Measurements from ENCODE around the gene ADAMTS17.

The ADAMTS17 gene

DNA sequence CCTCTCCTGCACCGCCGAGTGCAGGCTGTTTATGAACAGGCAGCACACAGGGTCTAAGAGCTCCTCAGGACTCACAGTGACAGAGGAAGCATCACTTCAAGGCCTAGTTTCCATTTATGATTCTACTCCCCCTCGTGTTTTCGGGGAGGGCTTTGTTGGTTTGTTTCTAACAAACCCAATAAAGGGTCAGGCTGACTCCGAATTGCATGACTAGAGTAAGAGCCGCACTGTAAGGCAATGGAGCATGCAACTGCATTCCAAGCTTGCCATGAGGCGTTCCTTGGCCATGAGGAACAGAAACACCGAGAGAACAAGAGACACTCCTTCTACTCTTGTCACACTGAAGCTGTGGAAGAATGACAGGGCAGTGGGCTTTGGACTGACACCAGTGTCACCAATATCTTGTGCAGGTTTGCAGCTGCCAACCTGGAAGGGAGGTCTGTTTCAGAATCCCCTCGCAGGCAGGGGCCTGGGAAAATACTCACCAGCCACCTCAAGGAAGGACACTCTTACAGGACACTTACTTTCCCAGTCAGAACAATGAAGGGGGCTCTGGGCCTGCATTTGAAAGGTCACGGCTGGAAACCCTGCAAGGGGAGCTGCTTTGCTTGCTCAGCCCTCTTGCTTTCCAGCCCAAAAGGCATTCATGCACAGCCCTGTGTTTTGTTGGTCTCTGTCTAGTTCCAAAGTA lies 96.8 kb downstream of the ADAMTS17 start:
- TF ChIP-seq EP300 (IDR thresholded peaks at IDR 0.05; ENCODE audit: borderline replicate concordance), result no peak
- TF ChIP-seq, protein P1, sequence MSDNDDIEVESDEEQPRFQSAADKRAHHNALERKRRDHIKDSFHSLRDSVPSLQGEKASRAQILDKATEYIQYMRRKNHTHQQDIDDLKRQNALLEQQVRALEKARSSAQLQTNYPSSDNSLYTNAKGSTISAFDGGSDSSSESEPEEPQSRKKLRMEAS (IDR thresholded peaks at IDR 0.05), result peak; percentile 74
- peak; percentile 66 for TF ChIP-seq TEAD4 (IDR thresholded peaks at IDR 0.05)

DNA sequence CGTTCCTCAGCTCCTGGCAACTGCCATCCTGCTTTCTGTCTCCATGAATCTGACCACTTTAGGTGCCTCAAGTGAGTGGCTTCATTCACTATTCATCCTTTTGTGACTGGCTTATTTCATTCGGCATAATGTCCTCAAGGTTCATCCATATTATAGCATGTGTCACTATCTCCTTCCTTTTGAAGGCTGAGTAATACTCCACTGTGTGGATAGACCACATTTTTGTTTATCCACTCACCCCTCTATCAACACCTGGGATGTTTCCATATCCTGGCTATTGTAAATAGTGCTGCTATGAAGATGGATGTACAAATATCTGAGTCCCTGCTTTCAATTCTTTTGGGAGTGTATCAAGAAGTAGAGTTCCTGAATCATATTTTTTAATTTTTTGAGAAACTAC lies 98.8 kb downstream of the ADAMTS17 start:
- no peak for TF ChIP-seq CEBPB (IDR thresholded peaks at IDR 0.05)
- TF ChIP-seq RAD21 (IDR thresholded peaks at IDR 0.05; ENCODE audit: low read depth), result no peak
- no peak for TF ChIP-seq YY1 (IDR thresholded peaks at IDR 0.05; ENCODE audit: low read depth)
- TF ChIP-seq NFIC (IDR thresholded peaks at IDR 0.05), result no peak
- TF ChIP-seq, protein P1 (IDR thresholded peaks at IDR 0.05), result no peak

DNA sequence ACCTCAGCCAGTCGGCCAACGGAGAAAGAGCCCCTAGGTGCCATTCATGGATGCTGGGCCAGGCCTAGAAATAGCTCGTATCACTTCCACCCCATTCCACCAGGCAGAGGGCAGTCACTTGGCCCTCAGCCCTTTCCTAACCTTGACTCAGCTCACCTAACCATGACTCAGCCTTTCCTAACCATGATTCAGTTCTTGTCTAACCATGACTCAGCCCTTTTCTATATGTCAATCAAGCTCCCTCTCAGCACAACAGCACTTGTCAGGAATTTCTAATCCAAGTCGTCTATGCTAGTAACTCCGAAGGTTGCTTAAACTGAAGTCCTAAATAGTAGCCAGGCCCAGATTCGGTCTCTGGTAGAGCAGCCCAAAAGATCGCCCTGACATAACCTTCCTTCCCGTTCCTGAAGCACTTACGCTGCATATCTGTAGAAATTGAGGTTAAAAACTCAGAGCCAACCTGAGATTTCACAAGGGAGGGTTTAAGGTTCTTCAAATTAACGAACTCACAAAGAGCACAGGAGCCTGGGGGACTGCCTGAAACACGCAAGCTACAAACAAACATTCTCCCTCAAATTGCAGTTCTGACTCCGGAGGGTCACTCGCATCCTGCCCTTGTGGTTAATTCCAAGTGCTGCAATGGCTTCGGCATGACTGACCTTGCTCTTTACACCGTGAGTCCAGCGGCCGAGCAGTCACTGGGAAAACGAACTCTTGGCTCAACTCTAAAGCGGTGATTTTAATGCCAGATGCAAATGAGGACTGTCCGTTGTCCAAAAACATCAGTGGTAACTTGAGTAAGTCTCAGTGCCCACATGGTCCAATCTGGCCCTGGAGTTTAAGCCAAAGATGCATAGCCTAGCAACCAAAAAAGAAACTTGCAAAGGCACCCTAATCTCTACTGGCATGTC lies 99.9 kb downstream of the ADAMTS17 start:
- TF ChIP-seq RAD21 (IDR thresholded peaks at IDR 0.05; ENCODE audit: low read depth) (no peak), NFIC (IDR thresholded peaks at IDR 0.05) (peak; percentile 63), EP300 (IDR thresholded peaks at IDR 0.05; ENCODE audit: borderline replicate concordance) (peak; percentile 22; the same call in 1 of the 2 replicates), EGR1 (IDR thresholded peaks at IDR 0.05) (no peak), CEBPB (IDR thresholded peaks at IDR 0.05) (peak; percentile 22; the same call in 1 of the 2 replicates), YY1 (IDR thresholded peaks at IDR 0.05; ENCODE audit: low read depth) (no peak)

DNA sequence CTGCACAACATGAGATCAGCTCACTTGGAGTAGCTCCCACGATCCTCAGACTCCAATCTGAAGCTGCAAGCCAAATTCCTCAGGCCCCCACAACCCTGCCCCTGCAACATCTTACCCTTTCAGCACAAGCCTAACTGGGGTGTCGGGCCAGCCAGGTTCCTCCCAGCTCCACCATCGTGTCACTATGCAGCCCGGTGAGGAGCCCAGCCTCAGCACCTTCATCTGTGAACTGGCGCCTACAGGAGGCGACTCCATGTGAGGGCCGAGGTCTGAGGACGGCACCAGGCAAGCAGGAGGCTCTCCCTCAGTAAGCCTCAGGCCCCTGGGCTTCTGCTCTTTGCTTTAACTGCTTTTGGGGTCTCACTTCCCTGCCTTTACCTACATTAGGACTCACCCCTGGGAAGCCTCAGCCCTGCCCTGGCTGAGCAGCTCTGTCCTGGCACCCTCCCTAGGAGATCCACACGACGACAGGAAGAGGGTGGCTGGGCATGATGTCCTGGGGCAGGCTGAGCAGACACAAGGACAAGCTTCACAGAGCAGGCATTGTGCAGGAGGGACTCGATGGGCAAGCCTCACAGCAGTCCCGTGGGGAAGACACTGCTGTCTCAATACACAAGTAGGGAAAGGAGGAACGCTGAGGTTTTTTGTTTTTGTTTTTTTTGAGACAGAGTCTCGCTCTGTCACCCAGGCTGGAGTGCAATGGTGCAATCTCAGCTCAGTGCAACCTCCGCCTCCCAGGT lies 104.6 kb downstream of the ADAMTS17 start:
- TF ChIP-seq CEBPB (IDR thresholded peaks at IDR 0.05), result no peak
- TF ChIP-seq YY1 (IDR thresholded peaks at IDR 0.05; ENCODE audit: low read depth), result no peak
- TF ChIP-seq TCF12 (IDR thresholded peaks at IDR 0.05; ENCODE audit: low read depth), result no peak
- no peak for TF ChIP-seq TEAD4 (IDR thresholded peaks at IDR 0.05)
- TF ChIP-seq TAF1 (IDR thresholded peaks at IDR 0.05; ENCODE audit: low read depth), result no peak
- TF ChIP-seq, protein P2, sequence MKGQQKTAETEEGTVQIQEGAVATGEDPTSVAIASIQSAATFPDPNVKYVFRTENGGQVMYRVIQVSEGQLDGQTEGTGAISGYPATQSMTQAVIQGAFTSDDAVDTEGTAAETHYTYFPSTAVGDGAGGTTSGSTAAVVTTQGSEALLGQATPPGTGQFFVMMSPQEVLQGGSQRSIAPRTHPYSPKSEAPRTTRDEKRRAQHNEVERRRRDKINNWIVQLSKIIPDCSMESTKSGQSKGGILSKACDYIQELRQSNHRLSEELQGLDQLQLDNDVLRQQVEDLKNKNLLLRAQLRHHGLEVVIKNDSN (IDR thresholded peaks at IDR 0.05), result no peak
- TF ChIP-seq, protein P1 (IDR thresholded peaks at IDR 0.05), result no peak
- TF ChIP-seq FOXM1 (IDR thresholded peaks at IDR 0.05; ENCODE audit: borderline replicate concordance, low read depth), result no peak
- TF ChIP-seq CREB1 (IDR thresholded peaks at IDR 0.05; ENCODE audit: low read depth), result no peak
- TF ChIP-seq, protein P3, sequence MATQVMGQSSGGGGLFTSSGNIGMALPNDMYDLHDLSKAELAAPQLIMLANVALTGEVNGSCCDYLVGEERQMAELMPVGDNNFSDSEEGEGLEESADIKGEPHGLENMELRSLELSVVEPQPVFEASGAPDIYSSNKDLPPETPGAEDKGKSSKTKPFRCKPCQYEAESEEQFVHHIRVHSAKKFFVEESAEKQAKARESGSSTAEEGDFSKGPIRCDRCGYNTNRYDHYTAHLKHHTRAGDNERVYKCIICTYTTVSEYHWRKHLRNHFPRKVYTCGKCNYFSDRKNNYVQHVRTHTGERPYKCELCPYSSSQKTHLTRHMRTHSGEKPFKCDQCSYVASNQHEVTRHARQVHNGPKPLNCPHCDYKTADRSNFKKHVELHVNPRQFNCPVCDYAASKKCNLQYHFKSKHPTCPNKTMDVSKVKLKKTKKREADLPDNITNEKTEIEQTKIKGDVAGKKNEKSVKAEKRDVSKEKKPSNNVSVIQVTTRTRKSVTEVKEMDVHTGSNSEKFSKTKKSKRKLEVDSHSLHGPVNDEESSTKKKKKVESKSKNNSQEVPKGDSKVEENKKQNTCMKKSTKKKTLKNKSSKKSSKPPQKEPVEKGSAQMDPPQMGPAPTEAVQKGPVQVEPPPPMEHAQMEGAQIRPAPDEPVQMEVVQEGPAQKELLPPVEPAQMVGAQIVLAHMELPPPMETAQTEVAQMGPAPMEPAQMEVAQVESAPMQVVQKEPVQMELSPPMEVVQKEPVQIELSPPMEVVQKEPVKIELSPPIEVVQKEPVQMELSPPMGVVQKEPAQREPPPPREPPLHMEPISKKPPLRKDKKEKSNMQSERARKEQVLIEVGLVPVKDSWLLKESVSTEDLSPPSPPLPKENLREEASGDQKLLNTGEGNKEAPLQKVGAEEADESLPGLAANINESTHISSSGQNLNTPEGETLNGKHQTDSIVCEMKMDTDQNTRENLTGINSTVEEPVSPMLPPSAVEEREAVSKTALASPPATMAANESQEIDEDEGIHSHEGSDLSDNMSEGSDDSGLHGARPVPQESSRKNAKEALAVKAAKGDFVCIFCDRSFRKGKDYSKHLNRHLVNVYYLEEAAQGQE (IDR thresholded peaks at IDR 0.05; ENCODE audit: low read depth), result no peak
- TF ChIP-seq EP300 (IDR thresholded peaks at IDR 0.05; ENCODE audit: borderline replicate concordance), result no peak
- no peak for TF ChIP-seq RAD21 (IDR thresholded peaks at IDR 0.05; ENCODE audit: low read depth)
- no peak for TF ChIP-seq EGR1 (IDR thresholded peaks at IDR 0.05)
- TF ChIP-seq NFIC (IDR thresholded peaks at IDR 0.05), result no peak
- TF ChIP-seq ZBTB7A (IDR thresholded peaks at IDR 0.05; ENCODE audit: low read depth), result no peak

DNA sequence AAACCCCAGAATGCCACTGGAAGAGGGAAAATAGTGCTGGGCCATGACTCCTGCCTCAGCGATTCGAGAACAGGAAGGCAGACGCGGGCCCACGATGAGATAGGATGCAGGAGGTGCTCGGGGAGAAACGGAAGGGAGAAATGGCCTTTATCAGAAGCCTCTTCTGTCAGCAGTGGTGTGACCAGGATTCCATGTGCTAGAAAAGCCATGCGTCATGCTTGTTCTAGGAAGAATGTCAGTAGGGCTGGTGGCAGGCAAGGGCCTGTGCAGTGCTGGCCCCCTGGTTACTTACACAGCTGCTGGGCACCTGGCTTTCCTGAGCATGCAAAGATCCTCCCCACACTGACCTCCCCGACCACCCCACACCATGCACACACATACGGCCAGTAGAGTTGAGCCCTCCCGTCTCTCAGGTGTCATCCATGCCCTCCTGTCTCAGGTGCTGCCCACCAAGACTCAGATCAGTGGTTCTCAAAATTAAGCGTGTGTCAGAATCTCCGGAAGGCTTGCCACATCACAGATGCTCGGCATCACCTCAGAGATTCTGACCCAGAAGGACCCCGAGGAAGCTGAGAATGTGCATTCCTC lies 106.7 kb downstream of the ADAMTS17 start:
- no peak for TF ChIP-seq CEBPB (IDR thresholded peaks at IDR 0.05)
- TF ChIP-seq FOXM1 (IDR thresholded peaks at IDR 0.05; ENCODE audit: borderline replicate concordance, low read depth), result no peak
- TF ChIP-seq, protein P2 (IDR thresholded peaks at IDR 0.05), result no peak
- no peak for TF ChIP-seq NFIC (IDR thresholded peaks at IDR 0.05)
- TF ChIP-seq, protein P3 (IDR thresholded peaks at IDR 0.05; ENCODE audit: low read depth), result no peak
- no peak for TF ChIP-seq CREB1 (IDR thresholded peaks at IDR 0.05; ENCODE audit: low read depth)
- no peak for TF ChIP-seq TEAD4 (IDR thresholded peaks at IDR 0.05)
- no peak for TF ChIP-seq RAD21 (IDR thresholded peaks at IDR 0.05; ENCODE audit: low read depth)
- no peak for TF ChIP-seq TAF1 (IDR thresholded peaks at IDR 0.05; ENCODE audit: low read depth)
- TF ChIP-seq, protein P1 (IDR thresholded peaks at IDR 0.05), result no peak
- TF ChIP-seq YY1 (IDR thresholded peaks at IDR 0.05; ENCODE audit: low read depth), result no peak
- TF ChIP-seq TCF12 (IDR thresholded peaks at IDR 0.05; ENCODE audit: low read depth), result no peak
- no peak for TF ChIP-seq ZBTB7A (IDR thresholded peaks at IDR 0.05; ENCODE audit: low read depth)
- no peak for TF ChIP-seq EP300 (IDR thresholded peaks at IDR 0.05; ENCODE audit: borderline replicate concordance)
- TF ChIP-seq EGR1 (IDR thresholded peaks at IDR 0.05), result no peak

Measured in Ishikawa (cell line).